Measurements from ENCODE around the gene CCDC92B. TPM values are rescaled to one million over a fixed set of nuclear protein-coding genes. Genes with fewer than 3 reads are reported as not detected.

CCDC92B gene
- total RNA-seq, 4 donors from 2014 or later: 0.25 TPM; not detected in 3

GRCh38 chr17:2708585-2709182 lies 40.8 kb downstream of the CCDC92B start:
- Histone ChIP-seq H3K27me3 (no peaks in the 10 kb centered on the region), H3K27ac (no peak overlapping the region), H3K9me3 (no peaks in the 10 kb centered on the region), H3K4me1 (peaks cover 44 to 46% of the 10 kb centered on the region in 2 donors), H3K36me3 (no peaks in the 10 kb centered on the region), H3K4me3 (replicated peaks in 1 of 3) (no peak overlapping the region)
- 73 to 80% methylated on average over 17 to 20 of the region's 21 CpGs for WGBS, 2 donors
- TF ChIP-seq, protein P1, sequence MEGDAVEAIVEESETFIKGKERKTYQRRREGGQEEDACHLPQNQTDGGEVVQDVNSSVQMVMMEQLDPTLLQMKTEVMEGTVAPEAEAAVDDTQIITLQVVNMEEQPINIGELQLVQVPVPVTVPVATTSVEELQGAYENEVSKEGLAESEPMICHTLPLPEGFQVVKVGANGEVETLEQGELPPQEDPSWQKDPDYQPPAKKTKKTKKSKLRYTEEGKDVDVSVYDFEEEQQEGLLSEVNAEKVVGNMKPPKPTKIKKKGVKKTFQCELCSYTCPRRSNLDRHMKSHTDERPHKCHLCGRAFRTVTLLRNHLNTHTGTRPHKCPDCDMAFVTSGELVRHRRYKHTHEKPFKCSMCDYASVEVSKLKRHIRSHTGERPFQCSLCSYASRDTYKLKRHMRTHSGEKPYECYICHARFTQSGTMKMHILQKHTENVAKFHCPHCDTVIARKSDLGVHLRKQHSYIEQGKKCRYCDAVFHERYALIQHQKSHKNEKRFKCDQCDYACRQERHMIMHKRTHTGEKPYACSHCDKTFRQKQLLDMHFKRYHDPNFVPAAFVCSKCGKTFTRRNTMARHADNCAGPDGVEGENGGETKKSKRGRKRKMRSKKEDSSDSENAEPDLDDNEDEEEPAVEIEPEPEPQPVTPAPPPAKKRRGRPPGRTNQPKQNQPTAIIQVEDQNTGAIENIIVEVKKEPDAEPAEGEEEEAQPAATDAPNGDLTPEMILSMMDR (IDR thresholded peaks at IDR 0.05): no peak
- no peak for TF ChIP-seq POLR2A (IDR thresholded peaks at IDR 0.05)
- DNase-seq: no peak
- intact Hi-C loops (cut with DNase I): loop anchor here (10.0 kb wide), 1 partner anchor 284 kb away; no protein-coding TSS in a partner anchor

GRCh38 chr17:2707721-2708584 lies 41.5 kb downstream of the CCDC92B start:
- TF ChIP-seq POLR2A (IDR thresholded peaks at IDR 0.05): no peak
- TF ChIP-seq, protein P1 (IDR thresholded peaks at IDR 0.05): peak in 4 of 6 experiments; percentile 17 to 39 (median 26)
- peaks cover 4 to 5% of the 10 kb centered on the region in 2 donors for H3K36me3 ChIP-seq
- no peak overlapping the region for H3K4me3 ChIP-seq (replicated peaks in 1 of 3)
- H3K27me3 ChIP-seq: no peaks in the 10 kb centered on the region
- H3K4me1 ChIP-seq: peaks cover 41 to 43% of the 10 kb centered on the region in 2 donors
- peak overlapping the region in 1 of 3 donors; percentile 10 for H3K27ac ChIP-seq
- intact Hi-C loops (cut with DNase I): loop anchor here (10.0 kb wide), 1 partner anchor 283 kb away; no protein-coding TSS in a partner anchor
- DNase-seq: peak; percentile 53 to 57
- WGBS, 2 donors: 84 to 89% methylated on average over 5 to 7 of the region's 13 CpGs
- no peaks in the 10 kb centered on the region for H3K9me3 ChIP-seq

DNA sequence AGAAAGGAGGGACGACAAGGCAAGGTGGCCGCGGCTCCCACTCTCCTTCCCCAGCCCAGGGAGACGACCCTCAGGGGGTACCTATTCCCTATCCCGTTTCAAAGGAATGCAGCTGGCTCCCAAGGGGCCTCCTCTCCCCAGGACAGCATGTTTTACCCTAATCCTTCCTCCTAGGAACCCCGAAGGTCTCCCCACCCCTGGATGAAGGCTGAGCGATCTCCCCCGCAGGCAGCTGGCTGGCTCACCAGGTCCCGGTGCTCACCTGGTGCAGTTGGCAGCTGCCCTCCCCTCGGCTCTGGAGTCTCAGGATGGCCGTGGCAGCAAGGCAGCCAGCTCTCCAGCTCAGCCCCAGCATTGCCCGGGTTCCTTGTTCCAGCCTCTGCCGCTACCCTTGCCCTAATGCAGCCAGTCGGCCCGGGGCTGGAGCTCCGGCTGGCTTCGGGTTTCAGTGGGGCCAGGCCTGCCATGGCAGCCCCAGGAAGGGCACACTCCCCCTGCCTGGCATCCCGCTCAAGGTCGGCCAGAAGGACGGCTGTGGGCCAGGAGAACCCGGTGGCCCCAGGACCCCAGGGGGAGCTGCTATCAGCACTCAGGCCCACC lies 42.4 kb downstream of the CCDC92B start:
- TF ChIP-seq, protein P1 (IDR thresholded peaks at IDR 0.05): no peak
- TF ChIP-seq POLR2A (IDR thresholded peaks at IDR 0.05): no peak
- no peak overlapping the region for H3K4me3 ChIP-seq (replicated peaks in 1 of 3)
- peaks cover 13 to 14% of the 10 kb centered on the region in 2 donors for H3K36me3 ChIP-seq
- no peak overlapping the region for H3K27ac ChIP-seq
- DNase-seq: no peak
- WGBS, 2 donors: 84 to 90% methylated on average over 13 to 21 of the region's 21 CpGs
- peaks cover 32 to 34% of the 10 kb centered on the region in 2 donors for H3K4me1 ChIP-seq
- H3K9me3 ChIP-seq: no peaks in the 10 kb centered on the region
- no peaks in the 10 kb centered on the region for H3K27me3 ChIP-seq
- intact Hi-C loops (cut with DNase I): loop anchor here (10.0 kb wide), 1 partner anchor 282 kb away; no protein-coding TSS in a partner anchor

- TF ChIP-seq, protein P1 (IDR thresholded peaks at IDR 0.05): no peak
- no peak for TF ChIP-seq POLR2A (IDR thresholded peaks at IDR 0.05)
- Histone ChIP-seq H3K27ac (no peak overlapping the region), H3K36me3 (peaks cover 21 to 22% of the 10 kb centered on the region in 2 donors), H3K9me3 (no peaks in the 10 kb centered on the region), H3K27me3 (no peaks in the 10 kb centered on the region), H3K4me3 (replicated peaks in 1 of 3) (no peak overlapping the region), H3K4me1 (peaks cover 32 to 34% of the 10 kb centered on the region in 2 donors)
- intact Hi-C loops (cut with DNase I): loop anchor here (10.0 kb wide), 1 partner anchor 281 kb away; no protein-coding TSS in a partner anchor
- WGBS, 2 donors: 91% methylated on average over 21 to 24 of the region's 25 CpGs
- DNase-seq: peak in 1 of 2 donors; percentile 40
These were observed 43.3 kb downstream of the CCDC92B start for GRCh38 chr17:2705888-2706795.

Data from thyroid gland (tissue), 4 donors.